ENCODE results near the gene RNF126. TPM values are rescaled to one million over a fixed set of nuclear protein-coding genes. Genes with fewer than 3 reads are reported as not detected.

Gene RNF126
- total RNA-seq, 1 donor from 2014 or later: 41.6 TPM

DNA sequence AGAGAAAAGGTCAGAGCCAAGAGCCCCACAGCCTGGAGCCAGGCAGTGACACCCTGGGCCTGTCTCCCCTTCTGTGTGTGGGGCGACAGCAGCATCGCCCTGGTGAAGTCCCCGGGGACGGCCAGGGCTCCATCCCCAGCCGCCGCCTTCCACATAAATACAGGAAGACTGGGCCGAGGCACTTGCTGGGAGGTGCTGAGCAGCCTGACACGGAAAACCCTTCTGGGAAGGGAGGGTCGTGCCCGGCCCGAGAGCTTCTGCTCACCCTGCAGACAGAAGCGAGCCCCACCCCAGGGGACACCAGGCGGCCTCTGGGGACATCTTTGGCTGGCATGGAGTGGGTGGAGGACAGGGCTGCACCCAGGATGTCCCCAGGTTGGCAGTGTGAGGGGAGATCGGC is 18.2 kb downstream of the RNF126 start:
- no peaks in the 10 kb centered on the region for H3K27me3 Mint-ChIP-seq (ENCODE audit: low read depth)
- peaks cover 9% of the 10 kb centered on the region for H3K36me3 Mint-ChIP-seq
- no peak overlapping the region for H3K4me3 Mint-ChIP-seq
- no peak overlapping the region for H3K27ac Mint-ChIP-seq
- TF ChIP-seq, protein P1, sequence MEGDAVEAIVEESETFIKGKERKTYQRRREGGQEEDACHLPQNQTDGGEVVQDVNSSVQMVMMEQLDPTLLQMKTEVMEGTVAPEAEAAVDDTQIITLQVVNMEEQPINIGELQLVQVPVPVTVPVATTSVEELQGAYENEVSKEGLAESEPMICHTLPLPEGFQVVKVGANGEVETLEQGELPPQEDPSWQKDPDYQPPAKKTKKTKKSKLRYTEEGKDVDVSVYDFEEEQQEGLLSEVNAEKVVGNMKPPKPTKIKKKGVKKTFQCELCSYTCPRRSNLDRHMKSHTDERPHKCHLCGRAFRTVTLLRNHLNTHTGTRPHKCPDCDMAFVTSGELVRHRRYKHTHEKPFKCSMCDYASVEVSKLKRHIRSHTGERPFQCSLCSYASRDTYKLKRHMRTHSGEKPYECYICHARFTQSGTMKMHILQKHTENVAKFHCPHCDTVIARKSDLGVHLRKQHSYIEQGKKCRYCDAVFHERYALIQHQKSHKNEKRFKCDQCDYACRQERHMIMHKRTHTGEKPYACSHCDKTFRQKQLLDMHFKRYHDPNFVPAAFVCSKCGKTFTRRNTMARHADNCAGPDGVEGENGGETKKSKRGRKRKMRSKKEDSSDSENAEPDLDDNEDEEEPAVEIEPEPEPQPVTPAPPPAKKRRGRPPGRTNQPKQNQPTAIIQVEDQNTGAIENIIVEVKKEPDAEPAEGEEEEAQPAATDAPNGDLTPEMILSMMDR (IDR thresholded peaks at IDR 0.05; ENCODE audit: unreplicated experiment): no peak
- no peak for DNase-seq (ENCODE audit: low spot score in 2 of 2, unreplicated experiment in 2 of 2)
- no peaks in the 10 kb centered on the region for H3K4me1 Mint-ChIP-seq
- no peaks in the 10 kb centered on the region for H3K9me3 Mint-ChIP-seq

DNA sequence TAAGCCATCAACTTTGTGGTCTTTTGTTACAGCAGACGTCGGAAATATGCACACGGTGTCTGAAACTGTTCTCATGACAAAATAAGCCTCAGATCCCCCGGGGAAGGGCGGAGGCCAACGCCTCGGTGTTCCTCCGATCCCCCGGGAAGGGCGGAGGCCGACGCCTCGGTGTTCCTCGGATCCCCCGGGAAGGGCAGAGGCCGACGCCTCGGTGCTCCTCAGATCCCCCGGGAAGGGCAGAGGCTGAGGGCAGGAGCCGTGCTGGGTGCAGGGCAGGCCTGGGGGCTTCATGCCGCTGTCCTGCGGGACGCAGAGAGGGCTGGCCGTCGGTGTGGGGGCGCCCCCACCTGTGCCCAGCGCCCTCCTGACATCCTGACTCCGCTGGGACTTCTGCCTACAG is 18.7 kb downstream of the RNF126 start:
- Mint-ChIP-seq H3K9me3 (no peaks in the 10 kb centered on the region), H3K4me3 (no peak overlapping the region), H3K27ac (no peak overlapping the region), H3K27me3 (ENCODE audit: low read depth) (peaks cover 2% of the 10 kb centered on the region), H3K4me1 (peaks cover 1% of the 10 kb centered on the region), H3K36me3 (peaks cover 9% of the 10 kb centered on the region)
- TF ChIP-seq, protein P1 (IDR thresholded peaks at IDR 0.05; ENCODE audit: unreplicated experiment): no peak
- DNase-seq (ENCODE audit: low spot score in 2 of 2, unreplicated experiment in 2 of 2): no peak

DNA sequence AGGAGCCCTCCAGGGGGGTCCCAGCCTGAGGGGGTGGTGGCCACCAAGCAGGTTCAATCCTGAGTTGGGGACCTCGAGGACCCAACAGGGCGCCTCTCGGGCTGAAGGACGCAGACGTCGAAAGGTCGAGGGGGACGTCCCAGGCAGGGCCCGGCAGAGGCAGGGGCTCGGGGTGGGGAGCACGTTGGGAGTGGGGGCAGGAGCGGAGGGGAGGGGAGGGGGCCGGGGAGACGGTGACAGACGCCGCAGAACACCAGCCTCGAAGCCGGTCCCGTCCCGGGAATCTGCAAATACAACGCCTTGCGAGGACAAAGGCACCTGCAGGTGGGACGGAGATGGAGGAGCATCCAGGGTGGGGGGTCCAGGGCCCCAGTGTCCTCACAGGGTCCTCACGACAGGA is 19.3 kb downstream of the RNF126 start:
- H3K27ac Mint-ChIP-seq: no peak overlapping the region
- H3K4me1 Mint-ChIP-seq: peaks cover 4% of the 10 kb centered on the region
- TF ChIP-seq, protein P1 (IDR thresholded peaks at IDR 0.05; ENCODE audit: unreplicated experiment): no peak
- peaks cover 8% of the 10 kb centered on the region for H3K27me3 Mint-ChIP-seq (ENCODE audit: low read depth)
- H3K9me3 Mint-ChIP-seq: no peaks in the 10 kb centered on the region
- peaks cover 9% of the 10 kb centered on the region for H3K36me3 Mint-ChIP-seq
- DNase-seq (ENCODE audit: low spot score in 2 of 2, unreplicated experiment in 2 of 2): no peak
- no peak overlapping the region for H3K4me3 Mint-ChIP-seq

DNA sequence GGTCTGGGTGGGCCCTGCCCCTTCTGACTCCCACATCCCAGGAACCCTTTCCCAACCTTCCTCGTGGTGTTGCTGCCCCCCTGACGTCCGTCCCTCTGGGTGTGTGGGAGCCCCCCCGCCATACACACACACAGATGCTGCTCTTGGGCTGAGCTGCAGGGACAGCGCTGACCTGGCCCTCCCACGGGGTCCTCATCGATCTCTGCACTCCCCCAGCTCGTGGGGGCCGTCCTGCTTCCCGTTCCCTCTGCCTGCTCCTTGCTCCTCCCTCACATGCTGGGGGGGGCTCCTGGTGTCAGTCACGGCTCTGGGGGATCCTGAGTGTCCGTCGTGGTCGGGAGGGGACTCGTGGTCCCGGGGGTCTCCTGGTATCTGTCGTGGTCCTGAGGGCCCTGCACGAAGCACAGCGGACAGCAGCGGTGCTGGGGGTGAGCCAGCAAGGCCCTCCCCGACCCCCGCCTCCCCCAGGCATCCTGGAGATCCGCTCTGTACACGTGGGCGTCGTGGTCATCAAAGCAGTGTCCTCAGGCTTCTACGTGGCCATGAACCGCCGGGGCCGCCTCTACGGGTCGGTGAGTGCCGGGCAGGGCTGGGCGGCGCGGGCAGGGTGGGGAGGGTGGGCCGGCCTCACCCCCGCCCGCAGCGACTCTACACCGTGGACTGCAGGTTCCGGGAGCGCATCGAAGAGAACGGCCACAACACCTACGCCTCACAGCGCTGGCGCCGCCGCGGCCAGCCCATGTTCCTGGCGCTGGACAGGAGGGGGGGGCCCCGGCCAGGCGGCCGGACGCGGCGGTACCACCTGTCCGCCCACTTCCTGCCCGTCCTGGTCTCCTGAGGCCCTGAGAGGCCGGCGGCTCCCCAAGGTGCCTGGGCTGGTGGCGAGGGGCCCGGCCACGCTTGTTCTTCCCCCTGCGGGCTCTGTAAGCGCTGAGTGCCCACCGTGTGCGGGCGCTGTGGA is 20.0 kb downstream of the RNF126 start:
- Mint-ChIP-seq H3K36me3 (peaks cover 9% of the 10 kb centered on the region), H3K9me3 (no peaks in the 10 kb centered on the region), H3K27me3 (ENCODE audit: low read depth) (peaks cover 15% of the 10 kb centered on the region), H3K27ac (no peak overlapping the region), H3K4me3 (no peak overlapping the region), H3K4me1 (peaks cover 4% of the 10 kb centered on the region)
- no peak for DNase-seq (ENCODE audit: low spot score in 2 of 2, unreplicated experiment in 2 of 2)
- TF ChIP-seq, protein P1 (IDR thresholded peaks at IDR 0.05; ENCODE audit: unreplicated experiment): no peak

DNA sequence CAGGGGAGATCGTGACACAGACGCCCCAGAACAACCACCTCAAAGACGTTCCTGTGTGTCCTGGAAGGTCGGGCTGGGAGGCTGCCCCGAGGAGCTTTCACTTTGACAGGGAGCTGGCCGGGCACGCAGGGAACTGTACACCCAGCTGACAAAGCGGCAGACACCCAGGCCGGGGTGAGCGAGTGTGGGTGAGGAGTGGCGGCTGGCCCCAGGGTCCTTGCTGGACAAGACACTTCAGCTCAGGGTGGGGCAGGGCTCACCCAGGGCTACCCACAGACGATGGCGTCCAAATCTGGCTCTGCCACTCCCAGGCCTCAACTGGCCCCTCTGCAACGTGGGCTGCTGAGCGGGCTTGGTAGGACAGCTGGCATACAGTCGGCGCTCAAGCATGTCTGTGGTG is 21.3 kb downstream of the RNF126 start:
- Mint-ChIP-seq H3K36me3 (peaks cover 7% of the 10 kb centered on the region), H3K27me3 (ENCODE audit: low read depth) (peaks cover 25% of the 10 kb centered on the region), H3K4me3 (no peak overlapping the region), H3K9me3 (no peaks in the 10 kb centered on the region), H3K27ac (no peak overlapping the region), H3K4me1 (peaks cover 4% of the 10 kb centered on the region)
- TF ChIP-seq, protein P1 (IDR thresholded peaks at IDR 0.05; ENCODE audit: unreplicated experiment): no peak
- no peak for DNase-seq (ENCODE audit: low spot score in 2 of 2, unreplicated experiment in 2 of 2)

Data from mesothelial cell of epicardium (in vitro differentiated cells).